NK-92 treated with Interleukin-12 subunit alpha and Interleukin-12 subunit beta, amount 100 ng/mL, for 24 hours (cell line): ENCODE data around the gene ABCA2.

ENCODE experiments used
- DNase-seq: peaks from one replicate; lab custom pipeline; 2025; lab: John Stamatoyannopoulos, UW

ABCA2 gene

GRCh38 chr9:136962701-136963248 lies 65.3 kb downstream of the ABCA2 start:
- DNase-seq, result no peak

GRCh38 chr9:136962163-136962562 lies 65.9 kb downstream of the ABCA2 start:
- no peak for DNase-seq

- DNase-seq, result no peak
Observed at GRCh38 chr9:136961279-136962065, 66.6 kb downstream of the ABCA2 start.

DNA sequence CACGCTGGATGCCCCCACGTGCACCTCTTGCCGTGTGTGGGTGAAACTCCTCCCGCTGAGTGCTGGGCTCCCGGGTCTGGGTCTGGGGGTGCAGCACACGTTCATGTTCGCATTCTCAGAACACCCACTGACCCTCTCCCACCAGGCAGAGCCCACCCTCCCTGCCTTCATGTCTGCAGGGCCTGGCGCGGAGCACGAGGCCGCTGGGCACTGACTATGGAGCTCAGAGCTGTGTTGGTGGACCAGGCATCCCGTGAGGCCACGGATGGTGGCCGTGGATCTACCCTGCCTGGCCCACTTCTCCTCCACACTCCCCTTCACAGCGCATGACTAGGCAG lies 67.1 kb downstream of the ABCA2 start:
- no peak for DNase-seq

GRCh38 chr9:136960212-136960937 lies 67.7 kb downstream of the ABCA2 start:
- no peak for DNase-seq

DNA sequence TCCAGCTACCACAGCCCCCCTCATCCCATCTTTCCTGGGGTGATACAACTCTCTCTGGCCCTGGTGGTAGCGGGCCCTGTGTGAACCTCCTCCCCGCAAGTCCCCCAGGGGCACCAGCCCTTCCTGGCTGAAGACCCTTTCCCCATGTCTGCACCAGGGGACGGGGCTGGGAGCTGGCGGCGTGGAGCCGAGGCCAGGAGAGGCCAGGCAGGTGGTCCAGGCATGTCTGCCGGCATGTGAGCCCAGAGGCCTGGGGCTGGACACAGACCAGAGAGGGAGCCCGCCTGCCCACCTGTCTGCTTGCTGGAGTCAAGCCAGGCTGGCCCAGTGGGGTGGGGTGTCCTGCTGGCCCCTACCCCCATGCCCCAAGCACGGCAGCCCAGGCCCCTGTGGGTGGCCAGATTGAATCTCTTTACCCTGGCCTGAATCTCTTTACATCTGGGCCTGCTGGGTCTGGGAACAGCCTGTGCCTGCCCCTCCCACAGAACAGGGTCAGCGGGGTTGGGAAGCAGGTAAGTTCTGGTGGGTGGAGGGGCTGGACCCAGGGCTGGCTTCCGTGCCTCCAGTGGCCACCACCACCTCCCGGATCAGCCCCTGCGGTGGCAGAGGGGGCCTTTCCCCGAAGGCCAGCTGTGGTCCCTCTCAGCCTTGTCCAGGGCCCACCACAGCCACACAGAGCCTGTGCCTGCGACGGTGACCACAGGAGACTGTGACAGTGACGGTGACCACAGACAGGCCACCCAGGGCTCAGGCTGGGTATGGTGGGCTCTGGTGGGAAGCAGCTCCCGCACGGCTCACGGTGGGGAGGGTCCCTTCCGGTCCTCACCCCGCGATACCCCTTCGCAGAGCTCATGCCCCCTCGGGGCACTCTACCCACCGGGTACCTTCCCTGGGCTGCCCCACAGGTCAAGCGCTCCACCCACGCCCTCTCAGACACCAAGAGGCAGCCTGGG lies 68.9 kb downstream of the ABCA2 start:
- DNase-seq, result no peak

DNA sequence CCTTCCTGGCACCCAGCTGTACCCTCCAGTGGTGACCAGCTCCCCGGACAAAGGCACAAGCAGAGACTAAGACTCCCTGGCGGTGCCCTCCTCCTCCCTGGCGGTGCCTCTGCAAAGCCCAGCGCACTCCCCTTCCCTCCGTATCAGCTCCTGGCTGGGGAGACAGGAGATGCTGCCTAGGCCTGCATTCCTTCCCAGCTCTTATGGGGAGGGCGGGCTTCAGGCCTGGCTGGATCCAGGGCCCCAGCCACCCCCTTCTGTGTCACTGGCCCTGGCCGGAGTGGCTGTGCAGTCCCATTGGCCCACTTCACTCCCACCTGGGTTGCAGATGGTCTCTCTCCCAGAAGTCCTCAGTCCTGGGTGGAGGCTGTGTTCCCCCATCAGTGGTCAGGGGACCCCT lies 69.6 kb downstream of the ABCA2 start:
- no peak for DNase-seq

- DNase-seq, result no peak
Observed at GRCh38 chr9:136957901-136958300, 70.1 kb downstream of the ABCA2 start.

DNA sequence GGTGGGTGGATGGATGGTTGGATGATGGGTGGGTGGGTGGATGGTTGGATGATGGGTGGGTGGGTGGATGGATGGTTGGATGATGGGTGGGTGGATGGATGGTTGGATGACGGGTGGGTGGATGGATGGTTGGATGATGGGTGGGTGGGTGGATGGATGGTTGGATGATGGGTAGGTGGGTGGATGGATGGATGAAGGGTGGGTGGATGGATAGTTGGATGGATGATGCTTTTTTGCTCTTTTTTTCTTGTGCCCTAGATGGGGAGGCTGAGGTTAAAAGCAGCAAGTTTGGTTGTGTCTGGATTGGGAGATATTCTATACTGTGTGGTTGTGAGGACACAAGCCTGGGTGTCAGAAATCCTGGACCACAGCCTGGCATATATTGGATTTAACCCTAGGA lies 70.6 kb downstream of the ABCA2 start:
- no peak for DNase-seq
